ENCODE results near the gene PCDHA3. TPM values are rescaled to one million over a fixed set of nuclear protein-coding genes. Genes with fewer than 3 reads are reported as not detected.
A peak's percentile ranks its signal among the peaks of the same experiment; 100 is the strongest.

Gene PCDHA3
- total and polyA plus RNA-seq, 2 of the 8 experiments (the other 6 are each of a cell fraction or from before 2014, with no cell fraction given) = 0.48 to 0.67 TPM

DNA sequence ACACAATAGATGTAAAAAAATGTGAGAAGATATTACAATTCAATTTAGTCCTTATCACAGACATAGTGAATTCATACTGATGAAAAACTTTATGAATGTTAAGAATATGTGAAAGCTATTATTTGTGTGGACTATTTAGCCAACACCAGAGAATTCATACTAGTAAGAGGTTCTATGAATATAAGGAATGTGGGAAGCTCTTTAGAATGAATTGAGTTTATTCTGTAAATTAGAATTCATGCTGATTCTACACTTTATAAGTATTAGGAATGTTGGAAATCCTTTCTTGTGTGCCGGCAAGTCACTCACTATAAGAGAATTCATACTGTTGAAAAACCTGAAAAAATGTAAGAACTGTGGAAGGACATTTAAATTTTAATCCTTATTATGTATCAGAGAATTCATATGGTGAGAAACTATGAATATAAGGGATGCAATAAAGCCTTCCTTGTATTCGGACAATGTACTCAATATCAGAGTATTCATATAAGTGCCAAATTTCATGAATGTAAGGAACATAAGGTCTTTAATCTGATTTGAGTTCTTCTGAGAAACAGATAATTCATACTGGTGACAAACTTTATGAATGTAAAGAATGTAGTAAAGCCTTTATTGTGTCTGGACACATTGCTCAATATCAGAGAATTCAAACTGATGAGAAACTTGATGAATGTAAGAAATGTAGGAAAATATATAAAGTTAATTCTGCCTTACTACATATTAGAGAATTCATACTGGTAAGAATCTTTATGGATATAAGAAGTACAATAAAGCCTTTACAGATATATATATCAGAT lies 36.5 kb upstream of the PCDHA3 start:
- Histone ChIP-seq H3K79me2 (ENCODE audit: control insufficient read depth in 1 of 2, insufficient read depth in 2 of 2, low read length in 2 of 2) (no peaks in the 10 kb centered on the region), H3K14ac (ENCODE audit: insufficient read length) (no peak overlapping the region), H3K23me2 (ENCODE audit: low read depth, low read length) (no peaks in the 10 kb centered on the region), H4K8ac (ENCODE audit: extremely low read depth, insufficient read depth, low read length) (no peak overlapping the region), H3K4me3 (ENCODE audit: extremely low read depth in 1 of 4, insufficient read depth in 2 of 4, low read depth in 3 of 4, low read length in 4 of 4) (no peak overlapping the region), H3K79me1 (ENCODE audit: low read depth, low read length) (no peaks in the 10 kb centered on the region), H3K4me2 (ENCODE audit: insufficient read depth in 1 of 2, low read depth in 2 of 2, low read length in 2 of 2) (no peak overlapping the region), H4K91ac (replicated peaks; ENCODE audit: insufficient read length, low read length) (no peak overlapping the region), H3K27ac (ENCODE audit: low read depth, low read length) (no peak overlapping the region), H3K23ac (ENCODE audit: insufficient read length) (no peak overlapping the region), H2BK5ac (ENCODE audit: low read depth, low read length) (no peak overlapping the region), H3K56ac (replicated peaks; ENCODE audit: insufficient read length, low read depth, low read length) (no peak overlapping the region), H3K4ac (replicated peaks; ENCODE audit: insufficient read length, low read depth, low read length) (no peak overlapping the region), H3K4me1 (replicated peaks in 1 of 4; ENCODE audit: control insufficient read depth in 3 of 4, insufficient read depth in 4 of 4, low read length in 3 of 4) (no peaks in the 10 kb centered on the region), H3K27me3 (replicated peaks in 1 of 4; ENCODE audit: control insufficient read depth in 3 of 4, extremely low read depth in 1 of 4, insufficient read depth in 3 of 4, low read length in 3 of 4) (no peaks in the 10 kb centered on the region), H2AK5ac (ENCODE audit: low read depth, low read length) (no peak overlapping the region), H3K18ac (ENCODE audit: extremely low read depth, low read length) (no peak overlapping the region), H3K36me3 (ENCODE audit: control insufficient read depth in 2 of 4, insufficient read depth in 4 of 4, low read length in 3 of 4) (no peaks in the 10 kb centered on the region), H4K5ac (ENCODE audit: insufficient read length, low read depth, low read length) (no peak overlapping the region), H2BK120ac (replicated peaks; ENCODE audit: low read depth, low read length) (no peak overlapping the region), H2BK20ac (ENCODE audit: low read length) (no peak overlapping the region), H2BK15ac (ENCODE audit: low read length) (no peak overlapping the region), H2BK12ac (ENCODE audit: low read depth, low read length) (no peak overlapping the region), H3K9ac (replicated peaks in 1 of 4; ENCODE audit: extremely low read depth in 1 of 4, low read depth in 3 of 4, low read length in 3 of 4) (no peak overlapping the region), H4K20me1 (replicated peaks in 1 of 2; ENCODE audit: control insufficient read depth in 1 of 2, insufficient read depth in 2 of 2, low read length in 2 of 2) (no peaks in the 10 kb centered on the region), H2AFZ (ENCODE audit: low read length) (no peak overlapping the region), H3K9me3 (ENCODE audit: insufficient read depth in 2 of 2, low read depth in 1 of 2, low read length in 1 of 2) (peaks cover 58 to 60% of the 10 kb centered on the region in 2 experiments)
- DNase-seq (ENCODE audit: low read depth in 1 of 2, low spot score in 2 of 2) = no peak
- ChIA-PET POLR2A (ENCODE audit: partially characterized antibody) (no interaction called here), CTCF (ENCODE audit: partially characterized antibody) (no interaction called here)
- WGBS, 2 experiments (ENCODE audit: extremely low coverage in 1 of 2, insufficient coverage in 1 of 2, insufficient read length in 1 of 2, insufficient replicate concordance in 2 of 2, low coverage in 1 of 2, low lambda C conversion rate in 2 of 2, missing lambda C conversion rate in 1 of 2) = 90% methylated on average over 2 of the region's 2 CpGs; no CpG with 5 or more reads in 1 of the 2 experiments
- TF ChIP-seq CTCF (IDR thresholded peaks at IDR 0.05; ENCODE audit: control extremely low read depth in 1 of 3, insufficient read depth in 1 of 3, low read depth in 1 of 3, low read length in 3 of 3) (no peak), ZNF274 (IDR thresholded peaks at IDR 0.05; ENCODE audit: borderline replicate concordance, extremely low read depth, low read length) (peak; percentile 93), KDM4A (IDR thresholded peaks at IDR 0.05; ENCODE audit: low read depth, low read length, severe bottlenecking) (no peak)
- FAIRE-seq = no peak
